ENCODE data around the gene KRTAP5-2. TPM values are rescaled to one million over a fixed set of nuclear protein-coding genes. Genes with fewer than 3 reads are reported as not detected.

The KRTAP5-2 gene
- total and polyA plus RNA-seq, 9 of the 15 experiments (the other 6 are each of a cell fraction or from before 2014, with no cell fraction given) = not detected

DNA sequence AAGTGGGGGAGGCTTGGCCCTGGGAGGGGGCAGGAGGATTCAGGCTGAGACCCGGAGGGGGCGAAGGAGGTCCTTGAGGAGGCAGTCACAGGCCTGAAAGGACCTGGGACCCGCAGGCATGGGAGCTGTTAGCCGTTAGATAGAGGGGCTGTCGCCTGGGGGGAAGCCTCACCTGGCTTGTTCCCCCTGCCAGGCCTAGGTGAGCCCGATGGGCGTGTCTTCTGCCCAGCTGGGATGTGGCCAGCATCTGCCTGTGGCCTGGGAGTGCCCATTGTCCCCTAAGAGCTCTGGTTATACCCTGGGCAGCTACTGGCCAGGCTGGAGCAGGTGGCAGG, 24.2 kb downstream of the KRTAP5-2 start (continued):
- TF ChIP-seq, protein P1, sequence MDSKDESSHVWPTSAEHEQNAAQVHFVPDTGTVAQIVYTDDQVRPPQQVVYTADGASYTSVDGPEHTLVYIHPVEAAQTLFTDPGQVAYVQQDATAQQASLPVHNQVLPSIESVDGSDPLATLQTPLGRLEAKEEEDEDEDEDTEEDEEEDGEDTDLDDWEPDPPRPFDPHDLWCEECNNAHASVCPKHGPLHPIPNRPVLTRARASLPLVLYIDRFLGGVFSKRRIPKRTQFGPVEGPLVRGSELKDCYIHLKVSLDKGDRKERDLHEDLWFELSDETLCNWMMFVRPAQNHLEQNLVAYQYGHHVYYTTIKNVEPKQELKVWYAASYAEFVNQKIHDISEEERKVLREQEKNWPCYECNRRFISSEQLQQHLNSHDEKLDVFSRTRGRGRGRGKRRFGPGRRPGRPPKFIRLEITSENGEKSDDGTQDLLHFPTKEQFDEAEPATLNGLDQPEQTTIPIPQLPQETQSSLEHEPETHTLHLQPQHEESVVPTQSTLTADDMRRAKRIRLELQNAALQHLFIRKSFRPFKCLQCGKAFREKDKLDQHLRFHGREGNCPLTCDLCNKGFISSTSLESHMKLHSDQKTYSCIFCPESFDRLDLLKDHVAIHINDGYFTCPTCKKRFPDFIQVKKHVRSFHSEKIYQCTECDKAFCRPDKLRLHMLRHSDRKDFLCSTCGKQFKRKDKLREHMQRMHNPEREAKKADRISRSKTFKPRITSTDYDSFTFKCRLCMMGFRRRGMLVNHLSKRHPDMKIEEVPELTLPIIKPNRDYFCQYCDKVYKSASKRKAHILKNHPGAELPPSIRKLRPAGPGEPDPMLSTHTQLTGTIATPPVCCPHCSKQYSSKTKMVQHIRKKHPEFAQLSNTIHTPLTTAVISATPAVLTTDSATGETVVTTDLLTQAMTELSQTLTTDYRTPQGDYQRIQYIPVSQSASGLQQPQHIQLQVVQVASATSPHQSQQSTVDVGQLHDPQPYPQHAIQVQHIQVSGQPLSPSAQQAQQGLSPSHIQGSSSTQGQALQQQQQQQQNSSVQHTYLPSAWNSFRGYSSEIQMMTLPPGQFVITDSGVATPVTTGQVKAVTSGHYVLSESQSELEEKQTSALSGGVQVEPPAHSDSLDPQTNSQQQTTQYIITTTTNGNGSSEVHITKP (IDR thresholded peaks at IDR 0.05; ENCODE audit: partially characterized antibody) = peak; percentile 48
- TF ChIP-seq MYBL2 (IDR thresholded peaks at IDR 0.05; ENCODE audit: low read depth) (no peak), MYBL2 (CRISPR knock-in tag; IDR thresholded peaks at IDR 0.05; ENCODE audit: borderline replicate concordance) (no peak), PHTF2 (CRISPR knock-in tag; IDR thresholded peaks at IDR 0.05) (no peak), RB1 (IDR thresholded peaks at IDR 0.05; ENCODE audit: low read depth) (no peak), ZFX (CRISPR knock-in tag; IDR thresholded peaks at IDR 0.05) (0 out of 2 replicates have a peak, but pooled peaks have one; percentile 27), ESRRA (IDR thresholded peaks at IDR 0.05; ENCODE audit: borderline replicate concordance, low read depth) (no peak), SNIP1 (IDR thresholded peaks at IDR 0.05; ENCODE audit: low read depth) (no peak), ZBTB7A (IDR thresholded peaks at IDR 0.05; ENCODE audit: borderline replicate concordance, control insufficient read depth, low read depth, low read length) (0 out of 2 replicates have a peak, but pooled peaks have one; percentile 32)
- TF ChIP-seq, protein P2, sequence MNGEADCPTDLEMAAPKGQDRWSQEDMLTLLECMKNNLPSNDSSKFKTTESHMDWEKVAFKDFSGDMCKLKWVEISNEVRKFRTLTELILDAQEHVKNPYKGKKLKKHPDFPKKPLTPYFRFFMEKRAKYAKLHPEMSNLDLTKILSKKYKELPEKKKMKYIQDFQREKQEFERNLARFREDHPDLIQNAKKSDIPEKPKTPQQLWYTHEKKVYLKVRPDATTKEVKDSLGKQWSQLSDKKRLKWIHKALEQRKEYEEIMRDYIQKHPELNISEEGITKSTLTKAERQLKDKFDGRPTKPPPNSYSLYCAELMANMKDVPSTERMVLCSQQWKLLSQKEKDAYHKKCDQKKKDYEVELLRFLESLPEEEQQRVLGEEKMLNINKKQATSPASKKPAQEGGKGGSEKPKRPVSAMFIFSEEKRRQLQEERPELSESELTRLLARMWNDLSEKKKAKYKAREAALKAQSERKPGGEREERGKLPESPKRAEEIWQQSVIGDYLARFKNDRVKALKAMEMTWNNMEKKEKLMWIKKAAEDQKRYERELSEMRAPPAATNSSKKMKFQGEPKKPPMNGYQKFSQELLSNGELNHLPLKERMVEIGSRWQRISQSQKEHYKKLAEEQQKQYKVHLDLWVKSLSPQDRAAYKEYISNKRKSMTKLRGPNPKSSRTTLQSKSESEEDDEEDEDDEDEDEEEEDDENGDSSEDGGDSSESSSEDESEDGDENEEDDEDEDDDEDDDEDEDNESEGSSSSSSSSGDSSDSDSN (IDR thresholded peaks at IDR 0.05; ENCODE audit: borderline replicate concordance in 1 of 2, low read depth in 2 of 2, low read length in 2 of 2) = no peak
- TF ChIP-seq, protein P3, sequence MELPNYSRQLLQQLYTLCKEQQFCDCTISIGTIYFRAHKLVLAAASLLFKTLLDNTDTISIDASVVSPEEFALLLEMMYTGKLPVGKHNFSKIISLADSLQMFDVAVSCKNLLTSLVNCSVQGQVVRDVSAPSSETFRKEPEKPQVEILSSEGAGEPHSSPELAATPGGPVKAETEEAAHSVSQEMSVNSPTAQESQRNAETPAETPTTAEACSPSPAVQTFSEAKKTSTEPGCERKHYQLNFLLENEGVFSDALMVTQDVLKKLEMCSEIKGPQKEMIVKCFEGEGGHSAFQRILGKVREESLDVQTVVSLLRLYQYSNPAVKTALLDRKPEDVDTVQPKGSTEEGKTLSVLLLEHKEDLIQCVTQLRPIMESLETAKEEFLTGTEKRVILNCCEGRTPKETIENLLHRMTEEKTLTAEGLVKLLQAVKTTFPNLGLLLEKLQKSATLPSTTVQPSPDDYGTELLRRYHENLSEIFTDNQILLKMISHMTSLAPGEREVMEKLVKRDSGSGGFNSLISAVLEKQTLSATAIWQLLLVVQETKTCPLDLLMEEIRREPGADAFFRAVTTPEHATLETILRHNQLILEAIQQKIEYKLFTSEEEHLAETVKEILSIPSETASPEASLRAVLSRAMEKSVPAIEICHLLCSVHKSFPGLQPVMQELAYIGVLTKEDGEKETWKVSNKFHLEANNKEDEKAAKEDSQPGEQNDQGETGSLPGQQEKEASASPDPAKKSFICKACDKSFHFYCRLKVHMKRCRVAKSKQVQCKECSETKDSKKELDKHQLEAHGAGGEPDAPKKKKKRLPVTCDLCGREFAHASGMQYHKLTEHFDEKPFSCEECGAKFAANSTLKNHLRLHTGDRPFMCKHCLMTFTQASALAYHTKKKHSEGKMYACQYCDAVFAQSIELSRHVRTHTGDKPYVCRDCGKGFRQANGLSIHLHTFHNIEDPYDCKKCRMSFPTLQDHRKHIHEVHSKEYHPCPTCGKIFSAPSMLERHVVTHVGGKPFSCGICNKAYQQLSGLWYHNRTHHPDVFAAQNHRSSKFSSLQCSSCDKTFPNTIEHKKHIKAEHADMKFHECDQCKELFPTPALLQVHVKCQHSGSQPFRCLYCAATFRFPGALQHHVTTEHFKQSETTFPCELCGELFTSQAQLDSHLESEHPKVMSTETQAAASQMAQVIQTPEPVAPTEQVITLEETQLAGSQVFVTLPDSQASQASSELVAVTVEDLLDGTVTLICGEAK (IDR thresholded peaks at IDR 0.05) = no peak
- TF ChIP-seq, protein P3 (CRISPR knock-in tag; IDR thresholded peaks at IDR 0.05) = no peak

Measured in K562 (cell line).